GM18517 (cell line): Measurements from ENCODE around the gene ASB13.

Source experiments
- ATAC-seq: cut with Tn5 transposase; IDR thresholded peaks from one replicate; pipeline ENCODE4 v1.9.1; 2021; ENCODE audit warnings: mild to moderate bottlenecking, moderate library complexity; ENCODE audit not compliant: unreplicated experiment

Gene ASB13

GRCh38 chr10:5666008-5666840, at the start of gene ASB13:
Gene ASB13 (minus strand): TSS chr10:5666595. CDS start chr10:5666551, 44 bp downstream.
- no peak for ATAC-seq

- ATAC-seq: no peak
Observed at GRCh38 chr10:5711642-5712041, 45.2 kb upstream of the ASB13 start.

- ATAC-seq: no peak
Observed at GRCh38 chr10:5710859-5711258, 44.5 kb upstream of the ASB13 start.

GRCh38 chr10:5709865-5710264, 43.5 kb upstream of the ASB13 start:
- no peak for ATAC-seq

- ATAC-seq: no peak
Observed at GRCh38 chr10:5708356-5708755, 42.0 kb upstream of the ASB13 start.

GRCh38 chr10:5698062-5698461, 31.7 kb upstream of the ASB13 start:
- ATAC-seq: no peak

- no peak for ATAC-seq
Observed at GRCh38 chr10:5697342-5697741, 30.9 kb upstream of the ASB13 start.

- ATAC-seq: no peak
Observed at GRCh38 chr10:5694573-5694972, 28.2 kb upstream of the ASB13 start.

GRCh38 chr10:5692461-5693358, 26.3 kb upstream of the ASB13 start:
- ATAC-seq: peak; percentile 66

GRCh38 chr10:5691786-5692185, 25.4 kb upstream of the ASB13 start:
- ATAC-seq: no peak

- no peak for ATAC-seq
Observed at GRCh38 chr10:5688587-5688986, 22.2 kb upstream of the ASB13 start.

- no peak for ATAC-seq
Observed at GRCh38 chr10:5685764-5686240, 19.4 kb upstream of the ASB13 start.

- ATAC-seq: peak; percentile 54
Observed at GRCh38 chr10:5684971-5685763, 18.8 kb upstream of the ASB13 start.

GRCh38 chr10:5684318-5684970, 18.0 kb upstream of the ASB13 start, which contains the start of gene TASOR2:
Gene TASOR2 (plus strand): TSS chr10:5684838. CDS start chr10:5720643, 35,805 bp downstream.
- ATAC-seq: peak; percentile 58

- no peak for ATAC-seq
Observed at GRCh38 chr10:5683065-5683464, 16.7 kb upstream of the ASB13 start.

GRCh38 chr10:5681930-5682329, 15.5 kb upstream of the ASB13 start:
- no peak for ATAC-seq

- ATAC-seq: no peak
Observed at GRCh38 chr10:5679606-5680005, 13.2 kb upstream of the ASB13 start.

GRCh38 chr10:5679037-5679435, 12.6 kb upstream of the ASB13 start:
- ATAC-seq: no peak

GRCh38 chr10:5678397-5679036, 12.1 kb upstream of the ASB13 start:
- no peak for ATAC-seq
